ENCODE results near the gene TMEM18. TPM values are rescaled to one million over a fixed set of nuclear protein-coding genes. Genes with fewer than 3 reads are reported as not detected.

The TMEM18 gene
- total RNA-seq, 1 donor from 2014 or later, result 23.3 TPM

GRCh38 chr2:621303-622099 is 55.7 kb downstream of the TMEM18 start:
- intact Hi-C loops (cut with micrococcal nuclease), result no loop called here
- H3K27me3 Mint-ChIP-seq (ENCODE audit: insufficient read depth), result peaks cover 1% of the 10 kb centered on the region
- no peaks in the 10 kb centered on the region for H3K36me3 Mint-ChIP-seq (ENCODE audit: low read depth)
- no peaks in the 10 kb centered on the region for H3K9me3 Mint-ChIP-seq
- no peak for DNase-seq (ENCODE audit: low spot score)
- no peak overlapping the region for H3K4me3 Mint-ChIP-seq
- H3K27ac Mint-ChIP-seq, result no peak overlapping the region
- H3K4me1 Mint-ChIP-seq (ENCODE audit: low read depth), result no peaks in the 10 kb centered on the region

- Mint-ChIP-seq H3K9me3 (no peaks in the 10 kb centered on the region), H3K27me3 (ENCODE audit: insufficient read depth) (peaks cover 1% of the 10 kb centered on the region), H3K4me1 (ENCODE audit: low read depth) (no peaks in the 10 kb centered on the region), H3K36me3 (ENCODE audit: low read depth) (no peaks in the 10 kb centered on the region), H3K27ac (no peak overlapping the region), H3K4me3 (no peak overlapping the region)
- intact Hi-C loops (cut with micrococcal nuclease), result no loop called here
- no peak for DNase-seq (ENCODE audit: low spot score)
Observed at GRCh38 chr2:620471-621302, 56.5 kb downstream of the TMEM18 start.

GRCh38 chr2:620004-620403 is 57.2 kb downstream of the TMEM18 start:
- no peak overlapping the region for H3K27ac Mint-ChIP-seq
- no peak for DNase-seq (ENCODE audit: low spot score)

GRCh38 chr2:618422-618990 is 58.7 kb downstream of the TMEM18 start:
- Mint-ChIP-seq H3K36me3 (ENCODE audit: low read depth) (no peaks in the 10 kb centered on the region), H3K27me3 (ENCODE audit: insufficient read depth) (peaks cover 1% of the 10 kb centered on the region), H3K4me3 (no peak overlapping the region), H3K27ac (no peak overlapping the region), H3K9me3 (no peaks in the 10 kb centered on the region), H3K4me1 (ENCODE audit: low read depth) (no peaks in the 10 kb centered on the region)
- no peak for DNase-seq (ENCODE audit: low spot score)
- intact Hi-C loops (cut with micrococcal nuclease), result no loop called here

More at GRCh38 chr2:620004-620403, 57.2 kb downstream of the TMEM18 start:
- intact Hi-C loops (cut with micrococcal nuclease), result no loop called here
- peaks cover 1% of the 10 kb centered on the region for H3K27me3 Mint-ChIP-seq (ENCODE audit: insufficient read depth)
- no peaks in the 10 kb centered on the region for H3K9me3 Mint-ChIP-seq
- H3K36me3 Mint-ChIP-seq (ENCODE audit: low read depth), result no peaks in the 10 kb centered on the region
- no peak overlapping the region for H3K4me3 Mint-ChIP-seq
- no peaks in the 10 kb centered on the region for H3K4me1 Mint-ChIP-seq (ENCODE audit: low read depth)

GRCh38 chr2:618005-618404 is 59.2 kb downstream of the TMEM18 start:
- Mint-ChIP-seq H3K9me3 (no peaks in the 10 kb centered on the region), H3K36me3 (ENCODE audit: low read depth) (no peaks in the 10 kb centered on the region), H3K27ac (no peak overlapping the region), H3K4me3 (no peak overlapping the region), H3K27me3 (ENCODE audit: insufficient read depth) (peaks cover 1% of the 10 kb centered on the region), H3K4me1 (ENCODE audit: low read depth) (no peaks in the 10 kb centered on the region)
- intact Hi-C loops (cut with micrococcal nuclease), result no loop called here
- no peak for DNase-seq (ENCODE audit: low spot score)

Data from activated T-helper 1 cell treated with anti-CD3 and anti-CD28 coated beads, Interleukin-12 subunit alpha, Interleukin-12 subunit beta, Interleukin-2, Interleukin-4 antibody, amounts not matched to agents 30 ng/mL and 10 ng/mL and 1 ng/mL, durations not matched to agents 14 hours and 24 hours and 36 hours (primary cell).